Measurements from ENCODE around the gene MITF.

DNA sequence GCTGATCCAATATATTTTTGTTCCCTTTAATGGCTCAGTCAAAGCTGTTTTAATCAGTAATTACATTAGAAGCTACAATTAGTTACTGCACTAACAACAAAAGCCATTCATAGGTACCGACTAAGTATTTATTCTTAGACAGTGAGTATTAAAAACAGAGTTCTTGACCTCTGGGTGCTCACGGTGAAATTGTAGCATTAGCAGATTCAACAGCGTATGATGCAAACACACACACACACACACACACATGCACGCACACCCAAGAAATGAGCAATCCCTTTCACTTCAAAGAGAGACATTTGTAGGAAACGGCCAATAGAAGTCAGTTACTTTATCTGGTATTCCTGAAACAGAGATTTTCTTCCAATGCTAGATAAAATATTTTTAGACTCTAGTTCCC lies 27.0 kb upstream of the MITF start:
- TF ChIP-seq POLR2AphosphoS5 (IDR thresholded peaks at IDR 0.05; ENCODE audit: low read depth, low read length): no peak
- TF ChIP-seq POLR2A (IDR thresholded peaks at IDR 0.05; ENCODE audit: low read depth, low read length): no peak

Data from GM12891 (cell line).